AG04449 (cell line): ENCODE results near the gene PRELID1.
"Not testable (repeated sequence)": the region's sequence is repeated elsewhere in the genome, so short reads cannot be mapped to it uniquely, and the experiment has no call there.

Source experiments
- CTCF ChIA-PET: fragments of 350-600 bp; formaldehyde crosslinking; extraction: SDS; loops from one replicate; lab custom pipeline; 2021; ENCODE audit warnings: antibody characterized with exemption; lab: Yijun Ruan, JAX
- POLR2A ChIA-PET: fragments of 400-600, 350-600 bp; formaldehyde crosslinking; extraction: SDS; loops from one replicate; lab custom pipeline; 2020; ENCODE audit warnings: antibody characterized with exemption, inconsistent platforms; lab: Yijun Ruan, JAX
- DNase-seq: peaks from one replicate; pipeline ENCODE4 v3.0.0-alpha.2; 2010; ENCODE audit warnings: low read depth, low spot score
- H3K4me3 ChIP-seq: 2 replicates; pipeline ENCODE4 v1.5.1; 2011; ENCODE audit warnings: low read depth, mild to moderate bottlenecking, control low read depth, low read length
- TF ChIP-seq, protein P1 (sequence below): IDR thresholded peaks from one replicate; pipeline ENCODE4 v1.5.1; 2011; ENCODE audit warnings: mild to moderate bottlenecking, moderate library complexity, low read length, control low read depth, inconsistent platforms; ENCODE audit not compliant: insufficient read depth; ENCODE audit errors: missing control alignments

Gene PRELID1

DNA sequence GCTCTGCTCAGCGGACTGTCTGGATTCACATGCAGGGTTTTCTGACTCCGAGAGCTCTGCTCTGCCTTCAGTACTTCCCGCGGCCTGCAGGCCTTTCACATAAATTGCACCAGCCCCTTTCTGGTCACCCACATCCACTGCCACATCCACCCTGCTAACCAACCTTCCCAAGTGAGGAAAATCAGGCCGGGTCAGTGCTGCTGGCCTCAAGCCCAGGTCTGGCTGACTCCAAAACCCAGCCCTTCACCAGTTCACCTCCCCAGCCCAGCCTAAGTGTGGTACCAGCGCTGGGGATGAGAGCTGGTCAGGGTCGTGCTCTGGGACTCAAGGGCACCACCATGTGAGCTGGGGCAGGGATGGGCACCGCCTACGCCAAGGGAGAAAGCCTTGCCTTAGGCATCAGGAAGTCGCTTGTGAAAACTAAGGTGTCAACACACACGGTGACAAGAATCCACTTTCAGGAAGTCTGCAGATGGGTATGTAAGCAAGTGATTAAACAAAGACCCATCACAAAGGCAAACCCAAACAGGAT lies 35.6 kb downstream of the PRELID1 start:
- no peak for DNase-seq
- ChIA-PET CTCF (interaction anchor here (0.9 to 1.7 kb wide), 3 partner anchors 21 to 29 kb away, joined by 3 to 5 read pairs (median 4); no protein-coding TSS in a partner anchor), POLR2A (no interaction called here)
- H3K4me3 ChIP-seq, result no peak overlapping the region
- TF ChIP-seq, protein P1, sequence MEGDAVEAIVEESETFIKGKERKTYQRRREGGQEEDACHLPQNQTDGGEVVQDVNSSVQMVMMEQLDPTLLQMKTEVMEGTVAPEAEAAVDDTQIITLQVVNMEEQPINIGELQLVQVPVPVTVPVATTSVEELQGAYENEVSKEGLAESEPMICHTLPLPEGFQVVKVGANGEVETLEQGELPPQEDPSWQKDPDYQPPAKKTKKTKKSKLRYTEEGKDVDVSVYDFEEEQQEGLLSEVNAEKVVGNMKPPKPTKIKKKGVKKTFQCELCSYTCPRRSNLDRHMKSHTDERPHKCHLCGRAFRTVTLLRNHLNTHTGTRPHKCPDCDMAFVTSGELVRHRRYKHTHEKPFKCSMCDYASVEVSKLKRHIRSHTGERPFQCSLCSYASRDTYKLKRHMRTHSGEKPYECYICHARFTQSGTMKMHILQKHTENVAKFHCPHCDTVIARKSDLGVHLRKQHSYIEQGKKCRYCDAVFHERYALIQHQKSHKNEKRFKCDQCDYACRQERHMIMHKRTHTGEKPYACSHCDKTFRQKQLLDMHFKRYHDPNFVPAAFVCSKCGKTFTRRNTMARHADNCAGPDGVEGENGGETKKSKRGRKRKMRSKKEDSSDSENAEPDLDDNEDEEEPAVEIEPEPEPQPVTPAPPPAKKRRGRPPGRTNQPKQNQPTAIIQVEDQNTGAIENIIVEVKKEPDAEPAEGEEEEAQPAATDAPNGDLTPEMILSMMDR, result no peak

DNA sequence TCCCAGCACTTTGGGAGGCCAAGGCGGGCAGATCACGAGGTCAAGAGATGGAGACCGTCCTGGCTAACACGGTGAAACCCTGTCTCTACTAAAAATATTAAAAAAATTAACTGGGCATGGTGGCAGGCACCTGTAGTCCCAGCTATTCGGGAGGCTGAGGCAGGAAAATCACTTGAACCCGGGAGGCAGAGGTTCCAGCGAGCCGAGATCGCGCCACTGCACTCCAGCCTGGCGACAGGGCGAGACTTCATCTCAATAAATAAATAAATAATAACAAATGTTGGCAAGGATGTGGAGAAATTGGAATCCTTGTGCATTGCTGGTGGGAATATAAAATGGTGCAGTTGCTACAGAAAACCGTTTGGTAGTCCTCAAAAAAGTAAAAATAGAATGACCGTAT lies 39.4 kb downstream of the PRELID1 start:
- POLR2A ChIA-PET, DNase-seq, H3K4me3 ChIP-seq: not testable (repeated sequence)
- CTCF ChIA-PET, result interaction anchor here (1.2 to 1.4 kb wide), 3 partner anchors 26 to 61 kb away, joined by 3 to 5 read pairs (median 3); no protein-coding TSS in a partner anchor

DNA sequence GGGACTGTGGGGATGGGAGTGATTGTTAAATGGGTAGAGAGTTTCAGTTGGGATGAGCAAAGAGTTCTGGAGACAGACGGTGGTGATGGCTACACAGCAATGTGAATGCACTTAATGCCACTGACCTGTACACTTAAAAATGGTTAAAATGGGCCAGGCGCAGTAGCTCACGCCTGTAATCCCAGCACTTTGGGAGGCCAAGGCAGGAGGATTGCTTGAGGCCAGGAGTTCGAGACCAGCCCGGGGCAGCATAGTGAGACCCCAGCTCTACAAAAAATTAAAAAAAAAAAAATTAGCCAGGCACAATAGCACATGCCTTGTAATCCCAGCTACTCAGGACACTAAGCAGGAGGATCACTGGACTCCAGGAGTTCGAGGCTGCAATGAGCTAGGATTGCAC lies 40.2 kb downstream of the PRELID1 start:
- no peak for DNase-seq
- no peak overlapping the region for H3K4me3 ChIP-seq
- ChIA-PET POLR2A (no interaction called here), CTCF (interaction anchor here (0.7 kb wide), 1 partner anchor 24 kb away, joined by 3 read pairs; no protein-coding TSS in a partner anchor)
- TF ChIP-seq, protein P1, result no peak

DNA sequence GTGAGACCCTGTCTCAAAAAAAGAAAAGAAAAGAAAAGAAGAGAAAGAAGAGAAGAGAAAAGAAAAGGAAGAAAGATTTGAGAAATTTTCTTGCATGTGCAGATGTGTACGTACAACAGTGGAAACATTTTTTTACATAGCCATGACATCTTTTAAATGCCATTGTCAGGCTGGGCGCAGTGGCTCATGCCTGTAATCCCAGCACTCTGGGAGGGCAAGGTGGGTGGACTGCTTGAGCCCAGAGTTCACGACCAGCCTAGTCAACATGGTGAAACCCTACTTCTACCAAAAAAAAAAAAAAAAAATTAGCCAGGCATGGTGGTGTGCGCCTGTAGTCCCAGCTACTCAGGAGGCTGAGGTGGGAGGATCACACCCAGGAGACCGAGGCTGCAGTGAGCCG lies 41.3 kb downstream of the PRELID1 start:
- ChIA-PET POLR2A (no interaction called here), CTCF (interaction anchor here (1.3 to 2.1 kb wide), 3 partner anchors 9 to 231 kb away, joined by 3 to 5 read pairs (median 3); no protein-coding TSS in a partner anchor)
- H3K4me3 ChIP-seq, result no peak overlapping the region
- TF ChIP-seq, protein P1, result no peak
- no peak for DNase-seq

DNA sequence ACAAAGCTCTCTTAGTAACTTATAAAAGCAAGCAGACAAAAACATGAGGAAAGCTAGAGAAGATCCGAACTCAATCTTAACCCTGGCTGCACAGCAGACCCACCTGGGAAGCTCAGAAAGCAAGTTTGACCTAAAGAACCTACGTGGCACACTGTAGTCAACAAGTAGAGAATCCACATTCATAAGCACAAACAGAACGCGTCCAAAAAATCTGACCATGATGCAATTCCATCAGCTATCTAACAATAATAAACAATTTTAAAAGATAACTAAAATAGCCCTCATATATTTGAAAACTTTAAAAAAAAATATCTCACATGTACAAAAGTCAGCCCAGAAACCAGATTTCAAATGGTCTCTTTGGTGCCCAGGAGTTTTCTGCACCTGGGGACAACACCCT lies 43.2 kb downstream of the PRELID1 start:
- CTCF ChIA-PET, result interaction anchor here (0.5 to 2.7 kb wide), 7 partner anchors 22 to 154 kb away, joined by 3 to 9 read pairs (median 5); no protein-coding TSS in a partner anchor
- POLR2A ChIA-PET, result no interaction called here
- TF ChIP-seq, protein P1, result no peak
- DNase-seq, result no peak
- no peak overlapping the region for H3K4me3 ChIP-seq

DNA sequence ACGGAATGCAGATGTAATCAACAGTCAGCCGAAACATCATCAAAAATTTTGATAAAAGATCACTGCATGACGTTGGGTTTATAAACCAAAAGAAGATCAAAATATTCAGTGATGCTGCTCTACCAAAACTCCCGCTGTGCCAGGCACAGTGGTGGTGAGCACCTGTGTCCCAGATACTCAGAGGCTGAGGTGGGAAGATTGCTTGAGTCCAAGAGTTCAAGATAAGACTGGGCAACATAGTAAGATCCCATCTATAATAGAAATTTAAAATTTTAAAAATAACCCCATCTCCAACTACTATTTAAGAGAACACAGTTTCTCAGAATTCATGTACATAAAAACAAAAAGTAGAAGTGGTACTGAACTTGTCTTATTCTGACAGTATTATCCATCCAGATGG lies 44.1 kb downstream of the PRELID1 start:
- no peak overlapping the region for H3K4me3 ChIP-seq
- CTCF ChIA-PET, result interaction anchor here (1.6 to 2.7 kb wide), 3 partner anchors 21 to 38 kb away, joined by 5 to 9 read pairs (median 5); no protein-coding TSS in a partner anchor

More for the DNA sequence above, 44.1 kb downstream of the PRELID1 start:
- TF ChIP-seq, protein P1, result no peak
- no peak for DNase-seq
- POLR2A ChIA-PET, result no interaction called here
